GM19025 (cell line): ENCODE data around the gene ABCF3.

Experiments
- ATAC-seq: cut with Tn5 transposase; IDR thresholded peaks from one replicate; pipeline ENCODE4 v1.9.1; 2021; ENCODE audit warnings: mild to moderate bottlenecking, low read depth, moderate library complexity; ENCODE audit not compliant: unreplicated experiment

ABCF3 gene

DNA sequence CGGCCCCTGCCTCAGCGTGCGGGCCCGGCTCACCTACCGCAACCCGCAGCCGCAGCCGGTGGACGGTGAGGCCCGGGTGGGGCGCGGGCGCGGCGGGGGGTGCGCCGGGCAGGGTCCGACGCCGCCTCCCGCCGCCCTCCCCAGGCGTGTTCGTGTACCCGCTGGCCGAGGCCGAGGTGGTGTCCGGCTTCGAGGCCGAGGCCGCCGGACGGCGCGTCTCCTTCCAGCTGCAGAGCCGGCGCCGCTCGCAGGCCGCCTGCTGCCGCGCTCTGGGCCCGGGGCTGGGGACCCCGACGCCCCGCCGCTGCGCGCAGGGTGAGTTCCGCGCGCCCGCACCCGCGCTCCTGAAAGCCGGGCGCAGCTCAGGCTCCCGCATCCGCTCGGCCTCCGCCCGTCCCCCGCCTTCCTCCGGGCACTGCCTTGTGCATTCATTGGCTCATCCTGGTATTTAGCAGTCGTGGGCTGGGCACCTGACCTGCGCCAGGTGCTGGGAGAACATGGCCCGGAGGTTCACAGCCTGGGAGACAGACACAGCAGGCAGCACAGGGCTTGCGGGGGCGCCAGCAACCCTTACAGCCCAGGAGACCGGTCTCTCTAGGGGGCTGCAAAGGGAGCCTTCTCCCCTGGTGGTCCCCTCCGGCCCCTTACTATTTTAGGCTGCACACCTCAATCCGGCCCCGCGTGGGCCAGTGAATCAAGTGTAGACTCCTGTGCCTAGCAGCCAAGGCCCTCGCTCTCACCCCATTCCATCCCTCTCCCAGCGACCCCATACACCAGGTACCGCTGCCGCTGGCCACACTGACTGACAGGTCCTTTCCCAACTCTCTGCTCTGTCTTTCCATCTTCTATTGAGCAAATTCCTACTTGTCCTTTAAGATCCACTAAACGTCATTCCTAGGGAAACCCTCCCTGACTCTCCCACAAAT is 44.9 kb downstream of the ABCF3 start:
- no peak for ATAC-seq

DNA sequence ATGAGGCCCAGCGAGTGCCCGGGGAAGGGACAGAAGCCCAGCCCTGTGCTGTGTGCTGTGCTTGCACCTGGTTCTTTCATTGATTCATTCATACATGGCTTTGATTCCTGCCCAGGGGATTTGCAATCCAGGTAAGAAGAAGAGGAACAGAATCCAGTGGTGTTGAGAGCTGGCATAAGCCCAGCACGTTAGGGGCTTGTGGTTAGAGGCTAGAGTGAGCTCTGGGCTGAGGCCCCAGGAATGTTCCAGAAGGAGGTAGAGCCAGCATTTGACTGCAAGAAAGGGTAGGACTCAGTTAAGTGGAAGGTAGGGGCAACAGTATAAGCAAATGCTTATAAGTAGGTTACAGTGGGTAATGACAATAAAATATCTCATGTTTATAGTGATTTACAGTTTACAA is 45.7 kb downstream of the ABCF3 start:
- no peak for ATAC-seq

DNA sequence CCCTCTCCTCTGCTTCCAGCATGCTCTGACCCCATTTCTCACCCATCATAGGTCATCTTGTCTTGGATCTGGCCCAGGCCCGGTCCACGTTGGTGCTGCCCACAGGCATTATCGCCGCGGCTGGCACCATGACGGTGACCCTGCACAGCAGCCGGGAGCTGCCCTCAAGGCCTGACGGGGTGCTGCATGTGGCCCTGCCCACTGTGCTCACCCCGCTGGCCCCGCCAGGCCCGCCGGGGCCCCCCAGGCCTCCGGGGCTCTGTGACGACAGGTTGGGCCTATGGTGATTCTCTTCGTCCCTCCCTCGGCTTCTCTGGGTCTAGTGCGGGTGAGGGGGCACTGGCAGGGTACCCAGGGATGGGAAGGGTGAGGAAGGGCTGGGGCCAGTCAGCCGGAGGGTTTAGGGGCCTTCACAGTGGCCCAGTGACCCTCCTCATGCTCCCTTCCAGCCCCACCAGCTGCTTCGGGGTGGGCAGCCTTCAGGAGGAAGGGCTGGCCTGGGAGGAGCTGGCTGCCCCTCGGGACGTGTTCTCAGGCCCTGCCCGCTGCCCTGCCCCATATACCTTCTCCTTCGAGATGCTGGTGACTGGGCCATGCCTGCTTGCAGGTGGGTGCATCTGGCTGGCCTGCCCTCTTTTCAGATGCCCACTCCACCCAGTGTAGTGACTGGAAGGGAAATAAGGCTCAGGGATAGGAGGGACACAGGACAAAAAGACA is 47.3 kb downstream of the ABCF3 start:
- ATAC-seq, result no peak

DNA sequence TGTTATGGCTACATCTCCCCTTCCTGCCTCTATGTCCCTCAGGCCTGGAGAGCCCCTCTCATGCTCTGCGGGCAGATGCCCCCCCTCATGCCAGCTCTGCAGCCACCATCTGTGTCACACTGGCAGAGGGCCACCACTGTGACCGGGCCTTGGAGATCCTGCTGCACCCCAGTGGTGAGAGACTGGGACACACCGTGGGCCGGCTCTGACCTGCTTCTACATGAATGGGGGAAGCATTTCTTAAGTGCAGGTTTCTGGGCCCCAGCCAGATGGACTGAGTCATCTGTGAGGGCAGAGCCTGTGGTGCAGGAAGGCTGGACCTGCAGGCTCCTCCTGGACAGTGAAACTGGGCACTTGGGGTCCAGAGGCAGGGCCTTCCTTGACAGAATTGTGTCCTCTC is 48.2 kb downstream of the ABCF3 start:
- no peak for ATAC-seq

DNA sequence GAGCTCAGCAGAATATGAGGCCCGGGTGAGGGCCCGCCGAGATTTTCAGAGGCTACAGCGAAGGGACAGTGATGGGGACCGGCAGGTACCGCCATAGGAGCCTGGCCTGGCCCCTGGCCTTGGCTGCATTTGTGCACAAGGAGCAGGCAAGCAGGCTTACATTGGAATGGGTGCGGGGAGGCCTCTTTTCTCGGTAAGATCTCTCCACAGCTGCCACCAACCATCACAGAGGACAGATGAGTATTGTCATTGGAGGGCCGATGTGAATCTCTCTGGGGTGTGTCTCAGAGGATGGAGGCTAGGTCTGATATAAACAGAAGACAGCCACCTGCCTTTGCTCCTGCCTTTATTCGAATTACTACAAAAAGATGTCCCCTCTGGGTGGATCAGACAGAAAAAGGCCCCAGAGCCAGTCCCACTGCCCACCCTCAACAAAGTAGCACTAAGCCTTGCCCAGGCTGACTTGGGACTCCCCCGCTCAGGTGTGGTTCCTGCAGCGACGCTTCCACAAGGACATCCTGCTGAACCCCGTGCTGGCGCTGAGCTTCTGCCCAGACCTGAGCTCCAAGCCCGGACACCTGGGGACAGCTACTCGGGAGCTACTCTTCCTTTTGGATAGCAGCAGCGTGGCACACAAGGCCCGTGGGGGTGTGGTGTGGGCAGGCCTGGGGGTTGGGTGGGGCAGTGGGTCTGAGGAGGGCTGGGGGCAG is 48.8 kb downstream of the ABCF3 start:
- no peak for ATAC-seq

DNA sequence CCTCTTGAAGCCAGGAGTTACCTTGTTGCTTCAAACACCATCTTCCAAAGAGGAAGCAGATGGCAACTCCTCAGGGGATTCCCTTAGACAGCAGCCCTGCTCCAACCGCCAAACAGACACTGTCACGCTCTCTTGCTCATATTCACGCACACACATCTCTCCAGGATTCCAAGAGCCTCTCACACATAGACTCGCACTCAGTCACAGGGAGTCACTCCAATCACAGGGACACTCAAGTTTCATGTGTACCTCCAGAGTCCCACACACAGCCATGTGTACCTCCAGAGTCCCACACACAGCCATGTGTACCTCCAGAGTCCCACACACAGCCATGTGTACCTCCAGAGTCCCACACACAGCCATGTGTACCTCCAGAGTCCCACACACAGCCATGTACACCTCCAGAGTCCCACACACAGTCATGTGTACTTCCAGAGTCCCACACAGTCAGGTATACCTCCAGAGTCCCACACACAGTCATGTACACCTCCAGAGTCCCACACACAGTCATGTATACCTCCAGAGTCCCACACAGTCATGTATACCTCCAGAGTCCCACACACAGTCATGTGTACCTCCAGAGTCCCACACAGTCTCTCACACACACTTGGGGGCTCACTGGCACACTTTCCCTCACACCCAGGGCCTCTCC is 49.5 kb downstream of the ABCF3 start:
- ATAC-seq, result no peak

DNA sequence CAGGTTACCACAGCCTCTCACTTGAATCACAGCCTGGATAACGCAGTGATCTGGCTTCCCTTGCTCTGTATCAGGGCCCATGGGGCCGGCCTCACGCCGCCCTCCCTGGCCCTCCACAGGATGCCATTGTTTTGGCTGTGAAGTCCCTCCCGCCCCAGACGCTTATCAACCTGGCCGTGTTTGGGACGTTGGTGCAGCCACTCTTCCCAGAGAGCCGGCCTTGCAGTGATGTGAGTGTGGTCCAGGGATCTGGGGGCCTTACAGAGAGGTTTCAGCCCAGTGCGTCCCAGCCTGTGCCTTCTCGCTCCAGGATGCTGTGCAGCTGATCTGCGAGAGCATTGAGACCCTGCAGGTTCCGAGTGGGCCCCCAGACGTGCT is 50.0 kb downstream of the ABCF3 start:
- no peak for ATAC-seq

DNA sequence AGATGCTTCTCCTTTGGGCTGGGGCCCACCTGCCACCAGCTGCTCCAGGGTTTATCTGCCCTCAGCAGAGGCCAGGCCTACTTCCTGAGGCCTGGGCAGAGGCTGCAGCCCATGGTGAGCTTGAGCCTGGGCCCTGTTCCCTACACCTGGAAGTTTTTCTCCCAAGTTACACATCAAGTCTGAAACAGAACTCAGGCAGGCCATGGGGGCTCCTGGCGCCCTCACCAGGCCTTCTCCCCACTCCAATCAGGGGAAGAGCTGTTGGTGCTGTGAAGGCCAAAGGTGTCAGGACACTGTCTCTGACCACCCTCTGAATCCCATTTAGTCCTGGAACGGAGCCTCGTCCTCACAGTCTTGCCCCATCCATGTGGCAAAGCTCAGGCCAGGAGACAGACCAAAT is 50.6 kb downstream of the ABCF3 start:
- no peak for ATAC-seq

DNA sequence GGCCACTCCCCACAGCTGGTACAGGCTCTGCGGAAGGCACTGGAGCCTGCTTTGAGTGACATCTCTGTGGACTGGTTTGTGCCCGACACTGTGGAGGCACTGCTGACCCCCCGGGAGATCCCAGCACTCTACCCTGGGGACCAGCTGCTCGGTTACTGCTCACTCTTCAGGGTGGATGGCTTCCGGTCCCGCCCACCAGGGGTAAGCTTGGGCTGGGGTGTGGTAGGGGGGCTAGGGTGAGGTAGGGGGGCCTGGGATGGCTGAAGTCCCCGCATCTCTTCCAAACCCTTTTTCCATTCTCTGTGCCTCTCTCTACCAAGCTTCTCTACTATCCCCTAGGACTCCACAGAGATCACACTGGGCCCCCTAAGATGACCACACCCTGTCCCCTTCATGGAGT is 51.2 kb downstream of the ABCF3 start:
- no peak for ATAC-seq

DNA sequence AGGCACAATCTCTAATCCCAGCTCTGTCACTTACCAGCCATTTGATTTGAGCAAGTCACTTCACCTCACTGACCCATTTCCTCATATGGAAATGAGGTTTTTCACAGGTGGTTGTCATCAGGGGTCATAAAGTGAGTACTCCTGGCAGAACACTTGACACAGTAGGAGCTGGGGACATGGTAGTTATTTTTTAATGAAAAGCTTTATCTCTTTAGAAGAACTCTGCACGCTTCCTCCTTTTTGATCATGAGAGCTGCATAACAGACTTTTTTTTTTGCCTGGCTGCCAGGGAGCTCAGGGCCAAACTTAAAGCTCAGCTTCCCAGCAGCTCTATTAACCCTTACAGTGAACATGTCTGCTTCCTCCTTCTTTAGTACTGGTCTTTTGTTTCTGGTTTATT is 51.8 kb downstream of the ABCF3 start:
- ATAC-seq, result no peak

DNA sequence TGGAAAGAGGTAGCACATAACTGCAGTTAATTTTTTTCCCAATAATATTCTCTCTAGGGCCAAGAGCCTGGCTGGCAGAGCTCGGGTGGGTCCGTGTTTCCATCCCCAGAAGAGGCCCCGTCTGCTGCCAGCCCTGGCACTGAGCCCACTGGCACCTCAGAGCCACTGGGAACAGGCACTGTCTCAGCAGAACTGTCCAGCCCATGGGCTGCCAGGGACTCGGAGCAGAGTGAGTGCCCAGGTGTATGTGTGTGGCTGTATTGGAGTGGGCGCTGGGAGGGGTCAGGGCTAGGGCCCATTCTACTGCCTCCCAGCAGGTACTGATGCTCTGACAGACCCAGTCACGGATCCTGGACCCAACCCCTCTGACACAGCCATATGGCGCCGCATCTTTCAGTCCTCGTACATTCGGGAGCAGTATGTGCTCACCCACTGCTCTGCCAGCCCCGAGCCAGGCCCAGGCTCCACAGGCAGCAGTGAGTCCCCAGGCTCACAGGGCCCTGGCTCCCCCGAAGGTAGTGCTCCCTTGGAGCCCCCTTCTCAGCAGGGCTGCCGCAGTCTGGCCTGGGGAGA is 52.3 kb downstream of the ABCF3 start:
- no peak for ATAC-seq

DNA sequence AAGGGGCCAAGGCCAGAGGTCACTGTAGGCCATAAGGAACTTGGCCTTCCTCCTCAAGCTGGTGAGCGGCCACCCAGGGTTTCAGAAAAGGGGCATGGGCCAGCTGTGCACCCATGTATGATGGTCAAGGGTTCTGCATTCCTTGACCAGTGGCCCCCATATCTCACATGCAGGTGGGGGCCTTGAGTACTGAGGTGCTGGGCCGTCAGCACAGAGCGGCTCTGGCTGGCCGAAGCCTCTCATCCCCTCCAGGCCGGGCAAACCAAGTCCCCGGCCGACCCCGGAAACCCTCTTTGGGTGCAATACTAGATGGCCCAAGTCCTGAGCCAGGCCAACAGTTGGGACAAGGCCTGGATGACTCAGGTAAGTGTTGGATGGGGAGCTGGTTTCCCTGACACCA is 53.2 kb downstream of the ABCF3 start:
- ATAC-seq, result no peak

DNA sequence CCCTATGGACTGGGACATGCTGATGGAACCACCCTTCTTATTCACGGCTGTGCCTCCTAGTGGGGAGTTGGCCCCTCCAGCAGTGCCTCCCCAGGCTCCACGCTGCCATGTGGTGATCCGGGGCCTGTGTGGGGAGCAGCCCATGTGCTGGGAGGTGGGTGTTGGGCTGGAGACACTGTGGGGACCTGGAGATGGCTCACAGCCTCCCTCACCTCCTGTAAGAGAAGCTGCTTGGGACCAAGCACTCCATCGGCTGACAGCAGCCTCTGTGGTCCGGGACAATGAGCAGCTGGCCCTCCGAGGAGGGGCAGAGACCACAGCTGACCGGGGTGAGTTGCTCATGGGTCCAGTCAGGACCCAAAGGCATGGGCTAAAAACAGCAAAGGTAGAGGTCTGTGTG is 53.7 kb downstream of the ABCF3 start:
- ATAC-seq, result no peak

DNA sequence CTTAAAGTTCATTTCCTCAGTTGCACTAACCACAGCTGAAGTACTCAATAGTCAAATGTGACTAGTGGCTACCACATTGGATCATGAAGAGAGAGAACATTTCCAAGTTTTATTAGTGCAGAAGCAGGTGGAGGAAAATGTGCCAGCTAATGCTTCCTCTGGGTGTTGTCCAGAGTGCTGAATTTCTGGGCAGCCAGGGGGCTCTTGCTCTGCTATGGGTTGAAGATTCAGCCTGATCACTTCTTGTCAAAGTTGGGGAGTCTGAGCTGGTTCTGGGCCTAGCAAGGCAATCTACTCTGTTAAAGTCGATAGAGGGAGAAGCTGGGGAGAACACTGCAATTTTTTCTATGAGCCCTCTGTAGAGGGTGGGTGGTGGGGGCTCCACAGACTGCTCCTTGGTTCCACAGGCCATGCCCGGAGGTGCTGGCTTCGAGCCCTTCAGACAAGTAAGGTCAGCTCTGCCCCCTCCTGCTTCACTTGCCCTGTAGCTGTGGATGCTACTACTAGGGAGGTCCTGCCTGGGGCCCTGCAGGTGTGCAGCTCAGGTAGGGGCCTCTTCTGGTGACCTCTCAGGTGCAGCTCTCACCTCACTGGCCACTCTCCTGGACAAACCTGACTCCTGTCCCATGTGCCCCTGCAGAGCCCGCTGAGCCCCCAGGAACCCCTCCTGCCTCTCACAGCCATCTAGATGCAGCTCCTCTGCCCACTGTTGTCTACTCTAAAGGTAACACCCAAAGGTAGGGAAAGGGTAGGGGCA is 54.6 kb downstream of the ABCF3 start:
- ATAC-seq, result no peak

DNA sequence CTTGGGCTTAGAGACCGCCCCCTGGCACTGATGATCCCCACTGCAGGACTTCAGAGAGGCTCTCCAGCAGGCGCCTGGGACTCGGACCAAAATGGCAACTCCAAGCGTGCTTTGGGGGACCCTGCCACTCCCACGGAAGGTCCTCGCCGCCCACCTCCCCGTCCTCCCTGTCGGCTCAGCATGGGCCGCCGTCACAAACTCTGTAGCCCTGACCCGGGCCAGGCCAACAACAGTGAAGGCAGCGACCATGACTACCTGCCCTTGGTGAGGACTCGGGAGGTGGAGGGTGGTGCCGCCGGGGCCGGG is 55.1 kb downstream of the ABCF3 start:
- ATAC-seq, result no peak

DNA sequence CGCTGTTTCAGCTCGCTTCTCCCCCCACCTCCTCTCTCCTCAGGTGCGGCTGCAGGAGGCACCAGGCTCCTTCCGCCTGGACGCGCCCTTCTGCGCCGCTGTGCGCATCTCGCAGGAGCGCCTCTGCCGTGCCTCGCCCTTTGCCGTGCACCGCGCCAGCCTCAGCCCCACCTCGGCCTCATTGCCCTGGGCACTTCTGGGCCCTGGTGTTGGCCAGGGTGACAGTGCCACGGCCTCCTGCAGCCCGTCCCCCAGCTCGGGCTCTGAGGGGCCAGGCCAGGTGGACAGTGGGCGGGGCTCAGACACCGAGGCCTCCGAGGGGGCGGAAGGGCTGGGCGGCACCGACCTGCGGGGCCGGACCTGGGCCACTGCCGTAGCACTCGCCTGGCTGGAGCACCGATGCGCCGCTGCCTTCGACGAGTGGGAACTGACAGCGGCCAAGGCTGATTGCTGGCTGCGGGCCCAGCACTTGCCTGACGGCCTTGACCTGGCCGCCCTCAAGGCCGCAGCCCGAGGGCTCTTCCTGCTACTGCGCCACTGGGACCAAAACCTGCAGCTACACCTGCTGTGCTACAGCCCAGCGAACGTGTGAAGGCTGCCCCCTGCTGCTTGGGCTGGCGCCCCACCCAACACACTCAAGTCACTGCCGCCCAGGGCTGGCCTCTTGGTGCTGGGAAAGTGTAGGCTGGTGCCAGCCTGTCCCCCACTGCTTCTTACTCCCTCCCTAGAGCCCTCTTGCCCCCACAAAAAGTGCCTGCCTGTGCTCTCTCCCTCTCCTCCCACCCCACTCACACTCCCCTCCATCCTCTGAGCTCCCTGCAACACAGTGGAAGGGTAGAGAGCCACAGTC is 55.7 kb downstream of the ABCF3 start:
- no peak for ATAC-seq

DNA sequence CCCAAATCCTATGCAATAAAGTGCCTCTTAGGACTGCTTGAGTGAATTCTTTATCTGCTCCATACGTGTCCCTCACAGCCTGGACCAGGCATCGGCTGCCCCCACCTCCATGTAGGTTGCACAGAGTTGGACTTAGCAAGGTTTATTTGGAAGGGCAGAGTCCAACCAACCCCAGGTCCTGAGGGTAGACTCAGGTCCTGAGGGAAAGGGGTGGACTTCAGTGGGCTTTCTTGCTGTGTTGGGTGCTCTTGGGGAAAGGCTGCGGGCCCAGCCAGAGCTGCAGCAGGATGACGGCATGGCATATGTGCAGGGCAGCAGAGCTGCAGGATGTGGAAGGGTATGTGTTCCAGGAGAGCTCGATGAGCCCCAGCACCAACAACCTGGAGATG is 56.3 kb downstream of the ABCF3 start:
- no peak for ATAC-seq
